Activated CD4-positive, alpha-beta memory T cell treated with anti-CD3 and anti-CD28 coated beads for 36 hours (primary cell): ENCODE measurements around the gene HAGH. TPM values are rescaled to one million over a fixed set of nuclear protein-coding genes. Genes with fewer than 3 reads are reported as not detected.
A peak's percentile ranks its signal among the peaks of the same experiment; 100 is the strongest.

ENCODE experiments used
- CTCF ChIA-PET: fragments of 350-600 bp; sonication (Branson Sonifier 250); formaldehyde crosslinking; loops from one replicate; lab custom pipeline; 2021; ENCODE audit warnings: antibody characterized with exemption, inconsistent platforms; lab: Charles Lee
- POLR2A ChIA-PET: fragments of 350-600 bp; sonication (Branson Sonifier 250); formaldehyde crosslinking; loops from one replicate; lab custom pipeline; 2021; ENCODE audit warnings: antibody characterized with exemption; lab: Charles Lee
- DNase-seq: peaks from one replicate; pipeline ENCODE4 v3.0.0-alpha.2; 2020
- H3K27ac Mint-ChIP-seq: one replicate; pipeline ENCODE4 v1.8.0; 2021; ENCODE audit warnings: mixed read lengths
- H3K27me3 Mint-ChIP-seq: one replicate; pipeline ENCODE4 v1.8.0; 2021; ENCODE audit warnings: mixed read lengths
- H3K36me3 Mint-ChIP-seq: one replicate; pipeline ENCODE4 v1.8.0; 2021; ENCODE audit warnings: mixed read lengths
- H3K4me1 Mint-ChIP-seq: one replicate; pipeline ENCODE4 v1.8.0; 2021; ENCODE audit warnings: low read depth, mixed read lengths
- H3K4me3 Mint-ChIP-seq: one replicate; pipeline ENCODE4 v1.8.0; 2021; ENCODE audit warnings: mild to moderate bottlenecking, mixed read lengths
- H3K9me3 Mint-ChIP-seq: one replicate; pipeline ENCODE4 v1.8.0; 2021; ENCODE audit warnings: mixed read lengths
- intact Hi-C: fragments of 100-400 bp; cut with micrococcal nuclease; formaldehyde crosslinking; loops from one replicate; pipeline ENCODE4 v1.15.1; 2023
- total RNA-seq, 2 experiments: library from RNA; stranded (reverse); gene quantifications; one replicate each; pipeline ENCODE4 v1.2.3, GENCODE V29; 2021

The HAGH gene
- total RNA-seq, 2 experiments from 2014 or later: 45.1 to 46.2 TPM

DNA sequence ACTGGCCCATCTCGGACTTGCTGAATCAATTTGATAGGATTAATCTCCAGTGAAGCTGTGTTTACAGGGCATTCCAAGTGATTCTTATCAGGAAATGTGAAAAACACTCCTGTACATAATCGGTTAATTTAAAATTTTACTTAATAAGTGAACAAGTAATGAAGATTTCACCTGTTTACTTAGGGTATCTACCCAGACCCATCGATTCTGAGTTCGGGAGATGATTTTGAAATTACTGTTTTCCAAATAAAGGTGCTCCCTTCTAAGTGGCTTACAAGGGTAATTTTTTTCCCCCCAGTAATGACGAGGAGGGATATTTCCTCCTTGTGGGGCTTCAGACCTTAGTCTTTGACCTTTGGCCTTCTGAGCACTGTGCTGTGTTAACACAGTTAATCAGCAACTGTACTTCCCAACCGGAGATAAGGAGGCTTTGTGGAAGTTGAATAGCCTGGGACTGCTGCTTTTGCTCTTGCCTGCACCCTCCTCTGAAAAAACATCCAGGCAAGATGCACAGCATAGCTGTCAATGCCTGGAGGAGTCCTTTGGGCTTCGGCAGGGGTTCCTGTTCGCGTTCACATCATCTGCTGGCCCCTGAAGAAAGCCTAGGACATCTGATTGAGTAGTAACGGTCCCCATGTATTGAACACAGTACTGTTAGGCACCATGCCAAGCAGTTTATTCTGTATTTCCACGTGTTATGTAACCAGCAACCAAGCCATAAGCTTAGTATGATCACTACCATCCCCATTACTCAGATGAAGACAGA, 2.2 kb upstream of the HAGH start:
- Mint-ChIP-seq H3K4me1 (peaks cover 38% of the 10 kb centered on the region), H3K27me3 (no peaks in the 10 kb centered on the region), H3K27ac (no peak overlapping the region), H3K9me3 (no peaks in the 10 kb centered on the region), H3K4me3 (peak overlapping the region; percentile 59), H3K36me3 (no peaks in the 10 kb centered on the region)
- ChIA-PET CTCF (no interaction called here), POLR2A (no interaction called here)
- intact Hi-C loops: no loop called here
- no peak for DNase-seq

DNA sequence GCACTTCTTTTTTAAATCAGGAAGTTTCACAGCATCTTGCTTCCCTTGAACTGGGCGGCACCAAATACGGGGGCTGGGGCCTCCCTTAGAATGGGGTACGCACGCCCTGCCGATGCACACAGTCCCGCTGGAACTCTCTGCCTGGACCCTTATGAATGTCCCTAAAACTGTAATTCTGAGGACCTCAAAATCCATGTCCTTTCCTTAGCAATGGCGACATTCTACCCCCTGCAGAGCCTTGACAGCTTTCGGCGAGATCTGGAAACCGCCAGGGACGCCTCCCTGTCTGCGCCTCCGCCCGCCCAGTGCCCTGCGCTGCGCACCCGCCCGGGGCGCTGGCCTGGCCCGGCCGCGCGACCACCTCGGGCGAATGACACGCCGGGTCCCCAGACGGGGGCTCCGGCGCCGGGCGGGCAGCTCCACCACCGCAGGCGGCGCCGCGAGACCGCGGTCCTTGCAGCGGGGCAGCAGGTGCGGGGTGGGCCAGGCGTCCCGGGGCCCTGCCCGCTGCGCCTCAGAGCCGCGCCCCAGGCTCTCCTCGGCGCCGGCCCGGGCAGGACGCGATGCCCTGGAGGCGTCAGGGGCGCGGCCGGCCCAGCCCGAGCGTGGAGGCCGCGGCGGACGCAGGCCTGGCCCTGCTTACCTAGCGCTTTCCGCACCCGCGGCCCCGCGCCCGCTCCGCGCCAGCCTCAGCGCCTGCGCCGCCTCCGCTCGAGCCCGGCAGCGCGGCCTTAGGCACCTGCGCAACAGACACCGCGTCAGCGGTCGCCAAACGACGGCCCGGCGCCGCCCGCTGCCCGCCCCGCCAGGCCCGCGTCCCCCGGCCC, 548 bp downstream of the HAGH start:
- DNase-seq: peak; percentile 79
- POLR2A ChIA-PET: interaction anchor here (0.7 to 1.7 kb wide), 4 partner anchors 43 to 139 kb away, joined by 3 to 9 read pairs (median 6); partner anchors contain the start of genes MAPK8IP3, NME3, NUBP2 and RPS2
- peak overlapping the region; percentile 60 for H3K27ac Mint-ChIP-seq
- peaks cover 40% of the 10 kb centered on the region for H3K4me1 Mint-ChIP-seq
- intact Hi-C loops: loop anchor here (1.0 to 2.0 kb wide), 2 partner anchors 29 to 44 kb away; partner anchors contain the start of genes NUBP2 and SPSB3
- H3K27me3 Mint-ChIP-seq: no peaks in the 10 kb centered on the region
- H3K9me3 Mint-ChIP-seq: no peaks in the 10 kb centered on the region
- CTCF ChIA-PET: interaction anchor here (0.8 to 1.6 kb wide), 2 partner anchors 43 to 120 kb away, joined by 3 to 8 read pairs; partner anchors contain the start of genes MAPK8IP3, NUBP2 and SPSB3
- no peaks in the 10 kb centered on the region for H3K36me3 Mint-ChIP-seq
- peak overlapping the region; percentile 80 for H3K4me3 Mint-ChIP-seq

DNA sequence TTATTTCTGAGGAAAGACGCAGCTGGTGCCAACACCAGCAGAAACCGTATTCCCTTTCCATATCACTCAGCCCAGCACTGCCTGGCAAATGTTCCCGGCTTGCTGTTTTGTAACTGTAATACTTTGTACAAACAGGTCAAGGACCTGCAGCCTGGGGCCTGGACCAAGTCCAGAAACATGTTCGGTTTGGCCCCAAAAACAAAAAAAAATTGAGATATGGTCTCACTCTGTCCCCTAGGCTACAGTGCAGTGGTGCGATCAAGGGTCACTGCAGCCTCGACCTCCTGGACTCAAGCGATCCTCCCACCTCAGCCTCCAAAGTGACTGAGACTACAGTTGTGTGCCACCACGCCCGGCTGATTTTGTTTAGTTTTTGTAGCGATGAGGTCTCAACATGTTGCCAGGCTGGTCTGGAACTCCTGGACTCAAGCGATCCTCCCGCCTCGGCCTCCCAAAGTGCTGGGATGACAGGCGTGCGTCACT, 1.2 kb downstream of the HAGH start:
- intact Hi-C loops: no loop called here
- H3K27ac Mint-ChIP-seq: peak overlapping the region; percentile 60
- ChIA-PET POLR2A (interaction anchor here (0.7 kb wide), 1 partner anchor 54 kb away, joined by 3 read pairs; the partner anchor contains the start of gene NME3), CTCF (interaction anchor here (0.8 to 1.5 kb wide), 2 partner anchors 11 to 43 kb away, joined by 3 to 6 read pairs; partner anchors contain the start of genes NUBP2 and SPSB3)
- no peaks in the 10 kb centered on the region for H3K9me3 Mint-ChIP-seq
- DNase-seq: no peak
- no peaks in the 10 kb centered on the region for H3K27me3 Mint-ChIP-seq
- peaks cover 40% of the 10 kb centered on the region for H3K4me1 Mint-ChIP-seq
- H3K4me3 Mint-ChIP-seq: peak overlapping the region; percentile 80
- no peaks in the 10 kb centered on the region for H3K36me3 Mint-ChIP-seq

DNA sequence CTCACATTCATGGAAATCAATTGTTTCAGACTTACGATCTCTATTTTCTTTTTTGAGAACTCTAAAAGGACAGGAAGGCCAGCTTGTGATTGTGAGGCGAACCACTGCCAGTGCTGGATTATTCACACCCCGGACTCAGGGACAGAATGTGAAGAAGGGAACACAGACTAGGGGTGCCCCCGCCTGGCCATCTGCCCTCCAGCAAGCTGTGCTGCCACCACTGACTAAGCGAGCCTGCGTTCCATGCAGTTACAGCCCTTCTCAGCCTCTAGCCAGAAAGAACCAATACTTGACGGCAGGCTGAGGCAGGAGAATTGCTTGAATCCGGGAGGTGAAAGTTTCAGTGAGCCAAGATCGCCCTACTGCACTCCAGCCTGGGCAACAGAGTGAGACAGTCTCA, 2.8 kb downstream of the HAGH start:
- peak; percentile 35 for DNase-seq
- peak overlapping the region; percentile 23 for H3K27ac Mint-ChIP-seq
- no peaks in the 10 kb centered on the region for H3K27me3 Mint-ChIP-seq
- no peak overlapping the region for H3K4me3 Mint-ChIP-seq
- intact Hi-C loops: no loop called here
- H3K4me1 Mint-ChIP-seq: peaks cover 31% of the 10 kb centered on the region
- no peaks in the 10 kb centered on the region for H3K9me3 Mint-ChIP-seq
- CTCF ChIA-PET: interaction anchor here (1.0 to 1.2 kb wide), 2 partner anchors 41 to 92 kb away, joined by 3 read pairs; partner anchors contain the start of genes NUBP2 and SPSB3
- no peaks in the 10 kb centered on the region for H3K36me3 Mint-ChIP-seq
- POLR2A ChIA-PET: interaction anchor here (1.1 to 1.5 kb wide), 2 partner anchors 41 to 146 kb away, joined by 4 read pairs; partner anchors contain the start of genes JPT2, NUBP2 and SPSB3

DNA sequence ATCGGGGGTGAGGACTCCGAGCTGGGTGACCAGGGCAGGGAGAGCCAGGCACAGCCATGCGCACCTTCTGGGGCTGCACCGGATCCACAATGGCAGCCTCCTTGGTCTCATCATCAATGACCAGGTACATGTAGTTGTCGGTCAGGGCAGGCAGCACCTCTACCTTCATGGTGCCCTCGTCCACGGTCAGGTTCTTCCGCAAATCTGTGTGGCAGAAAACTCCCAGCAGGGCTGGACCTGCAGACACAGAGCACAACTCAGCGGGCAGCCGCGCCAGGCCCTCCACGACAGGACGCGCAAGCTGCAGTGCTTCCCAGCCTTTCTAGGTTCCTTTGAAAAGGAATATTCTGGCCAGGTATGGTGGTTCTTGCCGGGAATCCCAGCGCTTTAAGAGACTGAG, 3.8 kb downstream of the HAGH start:
- H3K27me3 Mint-ChIP-seq: no peaks in the 10 kb centered on the region
- POLR2A ChIA-PET: interaction anchor here (1.1 kb wide), 1 partner anchor 145 kb away, joined by 4 read pairs; the partner anchor contains the start of gene JPT2
- H3K27ac Mint-ChIP-seq: no peak overlapping the region
- H3K4me3 Mint-ChIP-seq: no peak overlapping the region
- H3K4me1 Mint-ChIP-seq: peaks cover 24% of the 10 kb centered on the region
- CTCF ChIA-PET: interaction anchor here (1.0 kb wide), 1 partner anchor 40 kb away, joined by 3 read pairs; the partner anchor contains the start of genes NUBP2 and SPSB3
- no peaks in the 10 kb centered on the region for H3K36me3 Mint-ChIP-seq
- no peak for DNase-seq
- H3K9me3 Mint-ChIP-seq: no peaks in the 10 kb centered on the region
- intact Hi-C loops: no loop called here

DNA sequence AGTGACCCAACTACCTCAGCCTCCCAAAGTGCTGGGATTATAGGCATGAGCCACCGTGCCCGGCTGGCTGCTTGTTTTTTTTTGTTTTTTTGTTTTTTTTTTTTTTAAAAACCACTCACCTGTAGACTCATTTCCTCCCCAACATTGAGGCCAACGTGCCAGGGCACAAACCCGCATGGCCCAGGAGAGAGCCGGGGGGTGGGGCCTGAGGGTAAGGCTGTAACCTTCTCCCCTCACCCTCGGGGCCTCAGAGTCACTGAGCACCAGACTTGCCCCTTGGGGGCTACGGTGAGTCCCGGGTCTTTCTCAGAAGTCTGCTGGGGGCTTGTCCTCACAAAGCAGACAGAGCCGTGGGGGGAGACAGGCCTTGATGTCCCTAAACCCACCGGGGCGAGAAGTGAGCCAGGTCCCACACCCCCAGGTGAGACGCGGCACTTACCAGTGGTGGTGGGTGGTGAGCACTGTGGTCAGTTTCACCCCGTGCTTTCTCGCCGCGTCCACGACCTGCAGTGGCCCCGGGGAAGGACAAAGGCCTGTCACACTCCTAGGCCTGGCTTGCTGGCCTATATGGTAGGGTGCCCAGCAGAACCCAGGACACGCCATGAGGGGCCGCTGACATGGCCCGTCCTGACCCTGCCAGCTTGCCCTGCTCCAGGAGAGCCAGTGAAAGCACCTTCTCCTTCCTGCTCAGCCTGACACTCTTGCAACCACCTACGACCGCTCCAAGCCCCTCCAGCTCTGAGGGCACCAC, 4.6 kb downstream of the HAGH start:
- ChIA-PET POLR2A (no interaction called here), CTCF (no interaction called here)
- H3K36me3 Mint-ChIP-seq: peaks cover 2% of the 10 kb centered on the region
- H3K27ac Mint-ChIP-seq: no peak overlapping the region
- no peaks in the 10 kb centered on the region for H3K27me3 Mint-ChIP-seq
- no peaks in the 10 kb centered on the region for H3K9me3 Mint-ChIP-seq
- intact Hi-C loops: no loop called here
- no peak for DNase-seq
- no peak overlapping the region for H3K4me3 Mint-ChIP-seq
- peaks cover 19% of the 10 kb centered on the region for H3K4me1 Mint-ChIP-seq

DNA sequence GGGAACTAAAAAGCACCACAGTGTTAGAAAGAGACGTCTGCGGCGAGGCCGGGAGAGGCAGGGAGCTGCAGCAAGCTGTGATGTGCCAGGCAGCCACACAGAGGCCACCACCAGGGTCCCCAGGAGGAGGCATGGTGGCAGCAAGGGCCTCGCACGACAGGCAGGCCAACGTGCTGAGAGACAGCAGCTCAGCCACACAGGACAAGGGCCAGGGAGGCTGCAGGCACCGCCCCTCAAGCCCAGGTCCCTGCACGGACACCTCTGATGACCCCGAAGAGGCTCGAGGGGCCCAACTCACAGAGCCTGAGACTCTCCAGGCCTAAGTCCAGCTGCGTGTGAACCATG, 5.7 kb downstream of the HAGH start:
- H3K4me1 Mint-ChIP-seq: peaks cover 19% of the 10 kb centered on the region
- DNase-seq: no peak
- POLR2A ChIA-PET: no interaction called here
- CTCF ChIA-PET: no interaction called here
- no peaks in the 10 kb centered on the region for H3K27me3 Mint-ChIP-seq
- H3K9me3 Mint-ChIP-seq: no peaks in the 10 kb centered on the region
- no peak overlapping the region for H3K27ac Mint-ChIP-seq
- peaks cover 2% of the 10 kb centered on the region for H3K36me3 Mint-ChIP-seq
- no peak overlapping the region for H3K4me3 Mint-ChIP-seq
- intact Hi-C loops: no loop called here

DNA sequence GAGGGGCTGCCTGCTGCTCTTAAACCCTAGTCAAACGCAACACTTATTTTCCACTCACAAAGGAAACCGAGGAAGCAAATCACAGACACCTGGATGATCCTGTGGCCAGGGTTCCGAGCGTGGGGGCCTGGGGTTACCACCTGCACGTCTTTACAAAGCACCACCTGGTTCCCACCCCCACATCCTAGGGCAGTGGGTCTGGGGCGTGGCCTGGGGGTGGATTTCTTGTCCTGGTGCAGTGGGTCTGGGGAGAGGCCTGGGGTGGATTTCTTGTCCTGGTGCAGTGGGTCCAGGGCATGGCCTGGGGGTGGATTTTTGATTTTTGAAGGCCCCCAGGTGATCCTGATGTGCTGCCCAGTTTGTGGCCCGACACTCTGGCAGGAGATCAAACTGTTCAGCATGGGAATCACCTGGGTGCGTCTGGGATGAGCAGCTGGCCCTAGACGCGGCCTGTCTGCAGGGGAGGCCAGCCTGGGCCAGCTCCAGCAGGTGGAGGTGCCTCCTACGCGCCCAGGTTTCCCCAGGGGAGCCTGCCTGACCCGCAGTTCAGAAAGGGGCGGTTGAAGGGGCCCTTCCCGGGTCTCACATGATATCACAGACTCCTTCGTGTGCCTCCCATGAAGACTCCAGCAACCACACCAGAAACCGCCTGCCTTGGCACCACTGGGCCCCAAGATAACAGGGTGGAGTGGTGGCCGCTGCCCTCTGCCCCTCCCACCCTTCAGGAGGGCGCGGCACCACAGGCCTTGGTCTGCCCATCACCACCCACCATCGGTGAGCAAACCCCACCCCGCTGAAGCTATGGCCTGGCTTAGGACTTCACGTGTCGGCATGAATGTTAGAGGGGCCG, 6.3 kb downstream of the HAGH start:
- Mint-ChIP-seq H3K4me1 (peaks cover 13% of the 10 kb centered on the region), H3K4me3 (no peak overlapping the region), H3K27me3 (no peaks in the 10 kb centered on the region), H3K27ac (no peak overlapping the region), H3K36me3 (peaks cover 5% of the 10 kb centered on the region), H3K9me3 (no peaks in the 10 kb centered on the region)
- CTCF ChIA-PET: no interaction called here
- POLR2A ChIA-PET: no interaction called here
- intact Hi-C loops: no loop called here
- DNase-seq: no peak

DNA sequence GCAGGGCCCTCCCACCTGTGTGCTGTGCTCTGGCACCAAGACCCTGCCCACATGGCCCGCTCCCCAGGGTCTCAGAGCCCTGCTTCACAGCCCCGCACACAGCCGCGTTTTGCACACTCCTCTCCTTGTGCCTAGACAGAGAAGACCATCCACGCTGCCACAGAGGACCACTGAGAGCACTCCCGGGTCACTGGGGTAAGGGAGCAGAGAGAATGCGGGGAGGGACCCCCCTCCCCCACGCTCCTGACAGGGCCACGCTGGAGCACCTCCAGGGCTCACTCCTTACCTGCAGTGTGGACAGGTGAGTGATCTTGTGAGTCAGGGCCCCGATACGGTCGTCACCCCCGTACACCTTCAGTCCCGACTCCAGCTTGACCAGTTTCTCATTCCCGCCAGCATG, 7.0 kb downstream of the HAGH start:
- intact Hi-C loops: no loop called here
- Mint-ChIP-seq H3K36me3 (peaks cover 9% of the 10 kb centered on the region), H3K27me3 (no peaks in the 10 kb centered on the region), H3K4me3 (no peak overlapping the region), H3K27ac (no peak overlapping the region), H3K4me1 (peaks cover 10% of the 10 kb centered on the region), H3K9me3 (no peaks in the 10 kb centered on the region)
- DNase-seq: no peak
- POLR2A ChIA-PET: no interaction called here
- CTCF ChIA-PET: no interaction called here

DNA sequence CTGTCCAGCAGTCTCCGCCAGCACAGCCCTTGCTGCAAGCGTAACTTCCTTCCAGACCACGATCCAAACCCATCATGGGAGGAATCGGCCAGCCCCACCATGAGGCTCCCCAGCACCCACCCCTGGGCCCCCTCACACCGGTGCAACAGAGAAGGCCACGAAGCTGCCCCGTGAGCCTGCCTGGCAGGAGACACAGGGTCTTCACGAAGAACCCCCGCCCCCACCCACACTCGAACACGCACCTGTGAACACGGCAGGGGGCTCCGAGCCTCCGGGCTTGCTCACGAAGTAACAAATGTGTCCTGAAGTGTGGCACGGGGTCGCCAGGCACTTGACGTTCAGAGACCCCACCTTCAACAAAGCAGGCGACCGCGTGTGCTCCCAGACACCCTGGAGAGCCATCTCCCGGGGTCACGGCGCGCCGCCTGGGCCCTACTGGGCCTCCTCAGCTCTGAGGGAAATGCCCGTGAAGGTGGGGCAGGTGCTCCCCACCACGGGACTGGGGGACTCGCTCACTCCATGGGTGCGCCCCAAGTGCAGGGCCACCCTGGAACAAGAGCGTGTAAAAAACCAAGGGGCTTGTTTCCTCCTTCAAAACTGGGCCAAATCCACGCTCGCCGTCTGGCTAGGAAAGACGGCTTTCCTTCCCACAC, 7.6 kb downstream of the HAGH start:
- ChIA-PET POLR2A (no interaction called here), CTCF (no interaction called here)
- Mint-ChIP-seq H3K9me3 (no peaks in the 10 kb centered on the region), H3K27me3 (no peaks in the 10 kb centered on the region), H3K36me3 (peaks cover 9% of the 10 kb centered on the region), H3K4me3 (no peak overlapping the region), H3K27ac (no peak overlapping the region), H3K4me1 (peaks cover 4% of the 10 kb centered on the region)
- intact Hi-C loops: no loop called here
- DNase-seq: no peak
